Right renal cortex interstitium (tissue), 3 donors: ENCODE measurements around the gene PROX1. TPM values are rescaled to one million over a fixed set of nuclear protein-coding genes. Genes with fewer than 3 reads are reported as not detected.

Experiments
- DNase-seq, 3 donors: peaks; one replicate each; pipeline ENCODE4 v3.0.0-alpha.2; 2013; ENCODE audit warnings: low read depth in 3 of 3, low spot score in 2 of 3
- polyA plus RNA-seq, 3 donors: library from polyadenylated mRNA; unstranded; fragments of 120-200 nt; gene quantifications; one replicate each; pipeline ENCODE4 v1.2.1, GENCODE V29; 2013; ENCODE audit not compliant: insufficient read length in 3 of 3

PROX1 gene
- polyA plus RNA-seq, 3 donors: 5.8 to 8.0 (median 7.7) TPM

DNA sequence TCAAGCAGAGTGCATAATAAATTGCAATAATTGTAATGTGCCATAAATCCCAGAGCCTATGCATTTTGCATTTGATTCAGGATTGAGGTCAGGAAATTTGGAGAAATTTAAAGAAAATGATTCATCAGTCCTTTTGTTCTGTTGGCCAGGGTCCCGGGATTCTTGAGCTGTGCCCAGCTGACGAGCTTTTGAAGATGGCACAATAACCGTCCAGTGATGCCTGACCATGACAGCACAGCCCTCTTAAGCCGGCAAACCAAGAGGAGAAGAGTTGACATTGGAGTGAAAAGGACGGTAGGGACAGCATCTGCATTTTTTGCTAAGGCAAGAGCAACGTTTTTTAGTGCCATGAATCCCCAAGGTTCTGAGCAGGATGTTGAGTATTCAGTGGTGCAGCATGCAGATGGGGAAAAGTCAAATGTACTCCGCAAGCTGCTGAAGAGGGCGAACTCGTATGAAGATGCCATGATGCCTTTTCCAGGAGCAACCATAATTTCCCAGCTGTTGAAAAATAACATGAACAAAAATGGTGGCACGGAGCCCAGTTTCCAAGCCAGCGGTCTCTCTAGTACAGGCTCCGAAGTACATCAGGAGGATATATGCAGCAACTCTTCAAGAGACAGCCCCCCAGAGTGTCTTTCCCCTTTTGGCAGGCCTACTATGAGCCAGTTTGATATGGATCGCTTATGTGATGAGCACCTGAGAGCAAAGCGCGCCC lies 8.7 kb downstream of the PROX1 start:
- no peak for DNase-seq

DNA sequence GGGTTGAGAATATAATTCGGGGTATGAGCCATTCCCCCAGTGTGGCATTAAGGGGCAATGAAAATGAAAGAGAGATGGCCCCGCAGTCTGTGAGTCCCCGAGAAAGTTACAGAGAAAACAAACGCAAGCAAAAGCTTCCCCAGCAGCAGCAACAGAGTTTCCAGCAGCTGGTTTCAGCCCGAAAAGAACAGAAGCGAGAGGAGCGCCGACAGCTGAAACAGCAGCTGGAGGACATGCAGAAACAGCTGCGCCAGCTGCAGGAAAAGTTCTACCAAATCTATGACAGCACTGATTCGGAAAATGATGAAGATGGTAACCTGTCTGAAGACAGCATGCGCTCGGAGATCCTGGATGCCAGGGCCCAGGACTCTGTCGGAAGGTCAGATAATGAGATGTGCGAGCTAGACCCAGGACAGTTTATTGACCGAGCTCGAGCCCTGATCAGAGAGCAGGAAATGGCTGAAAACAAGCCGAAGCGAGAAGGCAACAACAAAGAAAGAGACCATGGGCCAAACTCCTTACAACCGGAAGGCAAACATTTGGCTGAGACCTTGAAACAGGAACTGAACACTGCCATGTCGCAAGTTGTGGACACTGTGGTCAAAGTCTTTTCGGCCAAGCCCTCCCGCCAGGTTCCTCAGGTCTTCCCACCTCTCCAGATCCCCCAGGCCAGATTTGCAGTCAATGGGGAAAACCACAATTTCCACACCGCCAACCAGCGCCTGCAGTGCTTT lies 9.4 kb downstream of the PROX1 start:
- DNase-seq: no peak

DNA sequence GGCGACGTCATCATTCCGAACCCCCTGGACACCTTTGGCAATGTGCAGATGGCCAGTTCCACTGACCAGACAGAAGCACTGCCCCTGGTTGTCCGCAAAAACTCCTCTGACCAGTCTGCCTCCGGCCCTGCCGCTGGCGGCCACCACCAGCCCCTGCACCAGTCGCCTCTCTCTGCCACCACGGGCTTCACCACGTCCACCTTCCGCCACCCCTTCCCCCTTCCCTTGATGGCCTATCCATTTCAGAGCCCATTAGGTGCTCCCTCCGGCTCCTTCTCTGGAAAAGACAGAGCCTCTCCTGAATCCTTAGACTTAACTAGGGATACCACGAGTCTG lies 10.0 kb downstream of the PROX1 start:
- DNase-seq: no peak

DNA sequence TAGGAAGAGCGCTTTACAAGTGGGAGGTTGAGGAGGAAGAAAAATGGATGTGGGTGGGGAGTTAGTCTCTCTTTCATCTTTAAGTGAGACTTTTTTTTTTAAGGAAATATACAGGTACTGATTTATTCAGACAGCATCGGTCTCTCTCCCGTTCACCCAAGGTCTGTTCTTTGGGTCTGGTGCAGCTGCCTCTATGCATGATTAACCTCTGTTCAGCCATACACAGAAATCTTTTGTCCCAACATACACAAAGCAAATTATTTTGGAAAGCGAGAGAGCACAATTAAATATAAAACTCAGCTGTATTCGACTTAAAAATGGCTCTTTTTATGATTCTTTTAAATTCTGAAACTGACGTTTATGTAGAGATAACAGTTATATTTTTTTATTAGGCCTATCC lies 11.0 kb downstream of the PROX1 start:
- no peak for DNase-seq

DNA sequence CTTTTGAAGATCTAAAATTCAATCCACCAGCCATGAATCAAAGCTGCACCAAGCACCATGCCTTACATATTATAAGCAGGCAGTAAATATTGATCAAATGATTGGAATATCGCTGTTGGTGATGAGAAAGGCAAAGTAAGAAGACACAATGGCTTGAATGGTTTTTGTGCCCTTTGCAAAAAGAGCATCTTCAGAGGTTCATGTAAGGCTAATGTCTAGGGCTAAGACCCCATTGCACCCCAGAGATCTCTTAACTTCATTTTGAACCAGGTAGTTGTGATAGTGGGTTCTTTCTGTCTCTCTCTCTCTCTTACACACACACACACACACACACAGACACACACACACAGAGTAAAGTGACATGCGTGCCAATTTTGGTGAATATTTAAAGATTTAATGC lies 12.0 kb downstream of the PROX1 start:
- no peak for DNase-seq

DNA sequence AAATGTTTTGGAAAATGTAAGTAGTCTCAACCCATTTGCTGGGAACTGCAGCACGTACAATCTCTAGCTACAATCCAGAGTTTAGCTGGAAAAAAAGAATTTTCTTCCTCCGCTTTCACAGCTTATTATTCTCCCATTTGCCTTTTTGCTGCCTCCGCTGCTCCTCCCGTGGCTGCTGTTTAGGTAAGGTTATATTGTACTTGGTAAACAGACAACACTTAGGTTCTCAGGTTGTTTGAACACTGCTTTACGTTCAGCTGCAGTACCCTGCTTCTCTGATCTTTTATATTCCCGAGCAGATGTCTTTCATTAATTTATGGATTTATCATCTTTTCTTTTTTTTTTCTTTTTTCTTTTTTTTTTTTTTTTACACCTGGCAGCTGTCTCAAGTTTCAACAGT lies 14.3 kb downstream of the PROX1 start:
- no peak for DNase-seq

DNA sequence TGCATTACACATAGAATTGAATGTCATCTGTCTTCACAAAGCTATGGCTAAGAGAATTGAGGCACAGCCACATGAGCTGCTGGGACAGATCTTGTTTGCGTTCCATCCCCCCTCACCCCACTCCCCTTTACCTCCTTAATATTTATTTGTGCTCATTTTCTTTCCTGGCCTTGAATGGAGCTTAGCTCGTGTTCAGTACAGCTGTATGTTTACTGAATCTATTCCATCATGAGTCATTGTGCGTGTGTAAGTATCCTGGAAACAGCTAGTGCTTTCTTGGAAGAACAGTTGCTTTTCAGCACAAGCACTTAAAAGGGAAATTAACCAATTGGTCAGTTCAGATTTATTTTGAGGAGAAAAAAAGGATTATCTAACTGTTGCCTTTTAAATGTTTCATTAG lies 14.7 kb downstream of the PROX1 start:
- no peak for DNase-seq

DNA sequence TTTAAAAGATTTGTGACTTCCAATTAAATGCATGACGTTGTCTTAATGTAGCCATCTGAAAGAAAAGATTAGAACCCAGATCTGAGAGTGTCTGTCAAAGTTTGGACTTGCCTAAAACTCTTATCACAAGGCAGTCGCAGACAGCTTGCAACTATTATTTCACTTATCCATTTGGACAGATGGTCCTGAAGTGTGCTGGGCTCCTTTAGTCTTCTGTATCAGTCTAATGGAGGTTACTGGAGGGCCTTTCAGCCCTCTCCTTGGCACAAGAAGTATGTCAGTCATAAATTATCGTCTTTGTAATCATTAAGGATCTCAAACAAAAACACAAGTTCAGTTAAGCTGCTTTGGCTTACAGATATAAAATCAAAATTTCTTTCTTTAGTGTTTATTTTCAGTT lies 15.5 kb downstream of the PROX1 start:
- no peak for DNase-seq

DNA sequence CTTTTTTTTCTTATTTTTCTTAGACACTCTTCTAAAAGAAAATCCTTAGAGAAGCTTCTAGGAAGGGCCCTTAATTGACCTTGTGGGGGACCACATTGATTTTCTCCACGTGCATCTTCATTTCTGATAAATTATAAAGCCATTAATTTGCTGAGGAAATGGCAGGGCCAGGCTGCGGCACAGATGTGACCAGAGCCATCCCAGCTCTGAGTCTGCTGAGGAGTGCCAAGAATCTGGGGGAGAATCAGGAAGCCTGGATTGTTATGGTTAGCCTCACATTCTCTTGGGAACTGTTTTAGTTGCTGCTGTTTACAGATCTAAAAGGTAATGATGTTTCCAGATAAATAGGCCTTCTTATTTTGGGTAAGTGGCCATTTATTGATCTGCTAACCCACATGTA lies 16.2 kb downstream of the PROX1 start:
- no peak for DNase-seq

DNA sequence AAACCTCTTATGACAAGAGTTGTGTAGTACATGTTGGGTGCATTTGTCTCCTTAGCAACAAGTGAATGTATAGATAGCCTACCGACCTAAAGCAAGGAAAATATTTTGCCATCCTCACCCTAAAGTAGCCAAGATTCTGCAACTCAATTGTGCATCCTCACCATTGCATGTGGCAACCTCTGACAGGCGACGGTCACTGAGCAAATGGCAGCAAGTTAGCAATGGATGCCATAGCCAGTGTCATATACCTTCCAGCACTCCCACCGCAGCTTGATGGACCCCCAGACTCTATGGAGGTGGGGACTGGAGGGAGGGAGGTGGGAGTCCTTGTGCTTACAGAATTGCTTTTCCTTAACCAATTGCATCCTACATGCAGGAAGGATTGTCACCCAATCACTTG lies 17.0 kb downstream of the PROX1 start:
- DNase-seq: no peak

DNA sequence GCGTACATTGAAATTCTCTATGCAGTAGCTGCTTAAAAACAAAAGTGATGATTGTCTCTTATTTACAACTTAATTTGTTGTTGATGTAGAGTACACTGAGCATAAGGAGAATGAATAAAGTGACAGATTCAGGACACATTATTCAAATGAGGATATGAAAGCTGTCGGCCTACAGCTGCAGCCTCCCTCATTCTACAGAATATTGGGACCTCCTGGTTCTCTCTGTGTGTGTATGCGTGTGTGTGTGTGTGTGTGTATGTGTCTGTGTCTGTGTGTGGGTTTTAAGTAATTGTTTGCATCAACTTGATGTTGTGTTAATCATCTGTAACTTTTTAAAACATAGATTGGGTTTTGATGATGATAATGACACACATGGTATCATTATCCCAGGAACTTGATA lies 17.9 kb downstream of the PROX1 start:
- no peak for DNase-seq

DNA sequence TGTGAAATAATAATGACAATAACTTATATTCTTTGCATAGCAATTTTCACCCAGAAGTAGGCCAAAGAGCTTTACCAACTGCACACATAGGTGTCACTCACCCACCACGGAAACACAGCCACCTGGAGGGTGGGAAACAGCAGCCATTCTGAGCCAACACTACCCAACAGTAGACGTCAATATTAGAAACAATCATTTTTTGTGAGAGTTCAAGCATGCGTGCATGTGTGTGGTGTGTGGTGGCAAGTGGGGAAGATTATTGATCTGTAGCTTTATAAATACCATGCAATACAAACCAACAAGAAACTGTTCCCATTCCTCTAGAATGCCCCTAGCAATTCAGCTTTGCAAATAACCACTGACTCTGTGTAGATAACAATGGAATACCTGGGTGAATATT lies 19.1 kb downstream of the PROX1 start:
- no peak for DNase-seq

DNA sequence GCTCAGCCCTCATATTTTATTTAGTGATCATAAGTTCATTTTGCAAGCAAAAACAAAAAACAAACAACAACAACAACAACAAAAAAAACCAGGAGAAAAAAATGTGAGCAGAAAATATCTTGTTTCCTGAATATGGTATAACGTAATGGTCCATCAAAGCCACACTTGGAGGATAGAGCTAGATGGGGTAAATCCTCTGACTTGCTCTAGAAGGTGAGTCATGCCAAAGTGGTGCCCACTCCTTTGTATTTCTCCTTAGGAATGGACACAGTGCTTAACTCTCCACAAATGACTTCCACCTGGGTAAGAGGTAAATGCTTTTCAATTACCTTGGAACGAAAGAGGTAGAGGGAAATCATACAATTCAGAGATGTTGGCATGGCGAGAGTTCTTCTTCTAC lies 20.6 kb downstream of the PROX1 start:
- DNase-seq: no peak

DNA sequence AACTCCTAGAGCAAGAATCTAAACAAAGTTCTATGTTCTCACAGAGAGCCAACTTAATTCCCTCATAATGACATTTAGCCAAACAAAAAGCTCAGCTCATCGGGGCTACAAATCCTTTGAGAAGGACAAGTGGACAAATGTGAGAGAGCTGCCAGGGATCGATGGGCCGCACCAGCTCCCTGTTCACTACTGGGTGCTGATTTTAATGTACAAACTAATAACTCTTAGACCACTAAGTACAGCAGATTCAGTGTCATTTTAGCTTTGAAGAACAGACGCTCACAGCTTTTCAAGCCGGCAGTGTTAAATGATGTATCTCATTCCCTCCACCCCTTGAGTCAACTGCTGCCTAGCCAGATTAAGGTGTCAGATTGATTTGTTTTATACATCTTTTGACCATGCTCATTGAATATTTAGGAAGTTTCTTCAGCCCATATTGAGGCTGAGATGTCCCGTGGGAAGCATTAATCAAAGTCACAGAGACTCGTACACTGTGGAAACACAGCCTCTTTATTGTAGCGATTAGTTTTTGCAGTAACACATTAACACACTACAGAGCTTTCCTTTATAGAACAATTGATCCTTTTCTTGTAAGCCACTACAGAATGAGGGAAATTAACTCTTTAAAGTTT lies 21.1 kb downstream of the PROX1 start:
- DNase-seq: no peak

DNA sequence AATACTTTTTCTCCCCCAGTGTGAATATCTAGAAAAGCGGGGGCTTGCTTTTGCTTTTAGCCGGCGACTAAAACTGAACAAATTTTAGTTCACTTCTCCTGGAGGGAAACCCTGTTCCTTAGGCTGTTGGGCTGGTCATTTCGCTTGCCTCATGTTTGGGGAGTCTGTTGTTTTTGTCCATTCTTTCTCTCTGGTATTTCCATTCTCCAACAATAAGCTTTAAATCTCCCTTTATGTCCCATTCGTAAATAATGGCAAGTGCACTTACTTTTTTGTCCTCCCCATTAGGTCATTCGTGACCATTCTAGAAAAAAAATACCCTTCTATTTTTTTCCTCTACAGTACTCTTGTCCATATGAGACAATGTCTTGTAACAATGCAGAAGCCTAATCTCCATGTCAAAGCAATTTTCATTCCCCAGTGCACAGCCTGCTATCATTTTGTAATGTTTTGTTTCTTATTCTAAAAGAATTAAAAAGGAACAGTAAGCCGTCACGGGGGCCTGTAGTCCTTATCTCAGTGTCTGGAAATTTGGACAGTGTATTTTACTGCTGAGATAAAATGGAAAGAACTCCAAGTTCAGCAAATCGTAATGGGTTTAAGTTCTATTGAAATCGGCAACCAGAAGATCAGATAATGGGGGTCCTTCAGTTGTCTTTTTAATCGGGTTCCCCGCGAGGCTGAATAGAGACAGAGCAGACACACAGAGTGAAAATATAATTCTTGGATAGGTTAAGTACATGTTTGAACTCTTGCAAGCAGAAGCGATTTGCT lies 21.8 kb downstream of the PROX1 start:
- no peak for DNase-seq

DNA sequence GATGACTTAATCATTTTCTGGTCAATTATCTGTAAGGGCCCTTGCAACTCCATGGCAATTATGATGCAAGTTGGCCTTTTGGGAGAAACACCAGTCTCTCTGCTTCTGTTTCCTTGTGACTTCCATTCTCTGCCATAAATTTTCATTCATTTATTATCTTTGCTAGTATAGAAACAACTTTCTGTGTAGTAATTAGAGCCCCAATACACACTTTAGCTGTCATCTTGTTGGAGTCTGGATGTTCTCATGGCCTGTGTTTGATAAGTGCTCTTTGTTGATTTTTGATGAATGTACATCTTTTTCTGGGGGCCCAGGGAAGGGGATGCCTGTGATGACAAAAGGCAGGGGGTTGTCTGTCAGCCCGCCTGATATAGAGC lies 22.4 kb downstream of the PROX1 start:
- DNase-seq: no peak

DNA sequence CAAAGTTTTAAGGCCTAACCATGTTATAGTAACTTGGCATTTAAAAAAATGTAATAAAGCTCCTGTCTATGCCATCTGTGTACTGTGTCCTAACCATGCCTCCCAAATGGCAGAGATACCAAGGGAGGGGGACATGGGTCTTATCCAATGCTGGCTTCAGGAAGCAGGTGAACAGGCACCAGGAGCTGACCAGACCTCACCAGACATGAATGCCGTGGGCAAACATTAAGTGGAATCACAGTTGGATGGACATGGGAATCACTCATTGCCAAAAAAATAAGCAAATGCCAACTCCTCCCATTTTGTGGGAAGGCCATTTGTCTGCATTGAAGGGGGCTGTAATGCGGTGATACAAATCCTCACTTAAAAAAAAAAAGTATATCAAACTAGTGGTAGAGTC lies 22.9 kb downstream of the PROX1 start:
- no peak for DNase-seq

DNA sequence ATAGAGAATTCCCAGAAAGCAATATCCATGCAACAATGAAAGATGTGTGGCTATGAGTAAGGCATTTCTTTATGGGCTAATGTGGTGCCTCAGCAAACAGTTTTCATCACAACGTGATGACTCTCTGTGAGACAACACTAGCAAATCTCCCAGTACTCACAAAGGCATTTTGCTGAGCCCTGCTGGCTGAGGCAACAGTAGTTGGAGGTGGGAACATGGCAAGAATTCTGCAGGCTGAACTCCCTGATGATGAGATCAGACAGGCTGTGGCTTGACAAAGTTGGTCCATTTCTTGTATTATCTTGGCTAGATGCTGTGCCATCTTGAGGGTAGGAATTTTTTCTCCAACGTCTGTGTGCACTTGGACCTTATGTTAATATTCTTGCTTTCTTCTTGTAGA lies 24.6 kb downstream of the PROX1 start:
- no peak for DNase-seq

DNA sequence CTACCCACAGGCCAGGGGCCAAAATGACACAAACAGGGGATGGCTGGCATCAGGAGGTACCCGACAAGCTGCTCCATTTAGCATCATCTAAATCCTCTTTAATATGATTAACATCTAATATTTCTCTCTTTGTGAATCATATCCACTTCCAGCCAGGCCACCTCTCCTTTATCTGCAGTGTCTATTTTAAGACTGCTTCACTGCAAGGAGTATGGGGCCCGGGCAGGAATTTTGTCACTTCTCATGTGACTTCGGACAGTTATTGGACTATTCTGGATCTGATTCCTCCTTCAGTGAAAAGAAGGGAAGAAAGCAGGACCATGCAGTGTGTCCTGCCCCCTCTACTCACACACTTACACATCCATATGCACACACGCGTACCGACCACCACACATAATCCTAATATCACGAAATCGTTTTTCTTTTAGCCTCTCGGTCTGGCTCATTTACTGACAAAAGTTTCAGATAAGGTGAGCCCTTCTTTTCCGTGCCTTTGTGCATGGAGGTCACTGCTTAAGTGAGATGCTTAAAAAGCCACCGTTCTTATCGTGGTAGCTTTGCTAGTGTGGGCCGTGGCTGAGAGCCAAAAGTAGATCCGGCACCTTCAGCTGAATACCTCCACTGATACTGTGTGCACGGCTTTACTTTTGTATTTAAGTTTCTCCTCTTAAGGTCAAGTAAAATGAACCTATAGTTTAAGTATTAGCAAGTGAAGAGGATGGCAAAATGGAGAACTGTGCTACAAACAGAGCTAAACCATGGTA lies 26.0 kb downstream of the PROX1 start:
- DNase-seq: no peak

DNA sequence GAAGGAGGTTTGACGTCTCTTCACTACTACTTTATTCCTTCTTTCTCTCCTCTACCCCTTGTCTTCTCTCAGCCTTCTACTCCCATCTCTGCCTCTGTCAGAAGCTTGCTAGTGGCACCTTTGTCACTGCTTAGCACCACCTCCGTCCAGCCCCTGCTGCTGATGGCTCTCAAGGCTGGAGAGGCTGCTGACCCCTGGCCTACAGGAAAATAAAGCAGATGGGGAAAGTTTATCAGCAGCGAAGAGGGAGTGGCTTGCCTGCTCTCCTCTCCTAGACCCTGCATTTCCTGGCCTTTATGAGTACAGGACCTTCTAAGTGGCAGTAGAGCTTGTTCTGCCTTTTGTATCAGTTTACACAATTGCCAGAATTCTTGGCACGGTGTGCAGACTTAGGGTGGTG lies 27.0 kb downstream of the PROX1 start:
- no peak for DNase-seq
